ENCODE measurements around the gene RAD51B. TPM values are rescaled to one million over a fixed set of nuclear protein-coding genes. Genes with fewer than 3 reads are reported as not detected.

Gene RAD51B
- total and polyA plus RNA-seq, 2 donors (not counting 1 experiment from before 2014, with no cell fraction given) = 4.6 to 16.3 TPM

- no peak for TF ChIP-seq EZH2 (IDR thresholded peaks at IDR 0.05; ENCODE audit: low read length, missing control alignments)
- no peaks in the 10 kb centered on the region for H4K20me1 ChIP-seq (ENCODE audit: control insufficient read depth, extremely low read depth, insufficient read depth, low read length)
- H3K27ac ChIP-seq (ENCODE audit: insufficient read depth, low read length) = no peak overlapping the region
- H3K9me3 ChIP-seq (ENCODE audit: control insufficient read depth, insufficient read depth, low read depth, low read length) = no peaks in the 10 kb centered on the region
- H3K27me3 ChIP-seq (ENCODE audit: control insufficient read depth, insufficient read depth, low read length) = no peaks in the 10 kb centered on the region
- no peak overlapping the region for H3K9ac ChIP-seq (ENCODE audit: insufficient read depth, low read length)
- peaks cover 4% of the 10 kb centered on the region for H3K4me1 ChIP-seq (ENCODE audit: control insufficient read depth, extremely low read depth, insufficient read depth, low read length)
- H3K4me3 ChIP-seq (replicated peaks in 1 of 4; ENCODE audit: control extremely low read depth in 1 of 4, insufficient read depth in 1 of 4, low read depth in 3 of 4, low read length in 4 of 4) = no peak overlapping the region
- no peak overlapping the region for H3K4me2 ChIP-seq (ENCODE audit: extremely low read depth, insufficient read depth, low read length)
- H3K79me2 ChIP-seq (ENCODE audit: control insufficient read depth, insufficient read depth, low read length) = no peaks in the 10 kb centered on the region
- DNase-seq (ENCODE audit: low read depth in 2 of 2) = no peak
- no peak overlapping the region for H2AFZ ChIP-seq (ENCODE audit: low read length)
- no peaks in the 10 kb centered on the region for H3K36me3 ChIP-seq (ENCODE audit: control insufficient read depth, insufficient read depth, low read length)
These were observed 681.6 kb downstream of the RAD51B start for GRCh38 chr14:68501171-68501570.

DNA sequence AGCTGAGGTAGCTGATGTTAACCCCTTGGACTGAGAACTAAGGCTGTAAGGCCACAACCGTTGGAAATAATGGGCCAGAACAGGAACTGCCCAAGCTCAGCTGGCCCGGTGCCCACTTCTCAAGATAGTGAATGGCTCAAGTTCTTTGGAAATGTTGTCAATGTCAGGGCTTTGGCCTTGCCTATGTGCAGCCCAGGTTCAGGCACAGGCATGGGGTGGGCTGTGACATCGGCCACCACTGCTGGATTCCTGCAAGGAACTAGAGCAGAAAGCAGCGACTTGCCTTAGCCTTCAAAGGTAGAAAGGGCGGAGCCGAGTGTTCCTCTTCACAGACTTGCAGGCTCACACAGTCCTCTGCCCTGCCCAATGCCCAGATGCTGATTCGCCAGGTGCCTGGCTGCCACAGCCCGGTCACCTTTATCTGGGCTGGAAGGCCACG is 682.1 kb downstream of the RAD51B start:
- H3K27ac ChIP-seq (ENCODE audit: insufficient read depth, low read length) = no peak overlapping the region
- H2AFZ ChIP-seq (ENCODE audit: low read length) = no peak overlapping the region
- H3K4me3 ChIP-seq (replicated peaks in 1 of 4; ENCODE audit: control extremely low read depth in 1 of 4, insufficient read depth in 1 of 4, low read depth in 3 of 4, low read length in 4 of 4) = no peak overlapping the region
- TF ChIP-seq, protein P1, sequence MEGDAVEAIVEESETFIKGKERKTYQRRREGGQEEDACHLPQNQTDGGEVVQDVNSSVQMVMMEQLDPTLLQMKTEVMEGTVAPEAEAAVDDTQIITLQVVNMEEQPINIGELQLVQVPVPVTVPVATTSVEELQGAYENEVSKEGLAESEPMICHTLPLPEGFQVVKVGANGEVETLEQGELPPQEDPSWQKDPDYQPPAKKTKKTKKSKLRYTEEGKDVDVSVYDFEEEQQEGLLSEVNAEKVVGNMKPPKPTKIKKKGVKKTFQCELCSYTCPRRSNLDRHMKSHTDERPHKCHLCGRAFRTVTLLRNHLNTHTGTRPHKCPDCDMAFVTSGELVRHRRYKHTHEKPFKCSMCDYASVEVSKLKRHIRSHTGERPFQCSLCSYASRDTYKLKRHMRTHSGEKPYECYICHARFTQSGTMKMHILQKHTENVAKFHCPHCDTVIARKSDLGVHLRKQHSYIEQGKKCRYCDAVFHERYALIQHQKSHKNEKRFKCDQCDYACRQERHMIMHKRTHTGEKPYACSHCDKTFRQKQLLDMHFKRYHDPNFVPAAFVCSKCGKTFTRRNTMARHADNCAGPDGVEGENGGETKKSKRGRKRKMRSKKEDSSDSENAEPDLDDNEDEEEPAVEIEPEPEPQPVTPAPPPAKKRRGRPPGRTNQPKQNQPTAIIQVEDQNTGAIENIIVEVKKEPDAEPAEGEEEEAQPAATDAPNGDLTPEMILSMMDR (conservative IDR thresholded peaks at IDR 0.05 in 1 of 2, IDR thresholded peaks at IDR 0.05 in 1 of 2; ENCODE audit: low read depth in 1 of 2, low read length in 2 of 2) = no peak
- TF ChIP-seq EZH2 (IDR thresholded peaks at IDR 0.05; ENCODE audit: low read length, missing control alignments) = no peak
- H3K4me2 ChIP-seq (ENCODE audit: extremely low read depth, insufficient read depth, low read length) = no peak overlapping the region
- H3K4me1 ChIP-seq (ENCODE audit: control insufficient read depth, extremely low read depth, insufficient read depth, low read length) = peaks cover 8% of the 10 kb centered on the region
- H4K20me1 ChIP-seq (ENCODE audit: control insufficient read depth, extremely low read depth, insufficient read depth, low read length) = no peaks in the 10 kb centered on the region
- no peak overlapping the region for H3K9ac ChIP-seq (ENCODE audit: insufficient read depth, low read length)
- H3K36me3 ChIP-seq (ENCODE audit: control insufficient read depth, insufficient read depth, low read length) = no peaks in the 10 kb centered on the region
- H3K27me3 ChIP-seq (ENCODE audit: control insufficient read depth, insufficient read depth, low read length) = no peaks in the 10 kb centered on the region
- H3K79me2 ChIP-seq (ENCODE audit: control insufficient read depth, insufficient read depth, low read length) = no peaks in the 10 kb centered on the region
- H3K9me3 ChIP-seq (ENCODE audit: control insufficient read depth, insufficient read depth, low read depth, low read length) = no peaks in the 10 kb centered on the region
- DNase-seq (ENCODE audit: low read depth in 2 of 2) = no peak

GRCh38 chr14:68502230-68502629 is 682.7 kb downstream of the RAD51B start:
- H3K27me3 ChIP-seq (ENCODE audit: control insufficient read depth, insufficient read depth, low read length) = no peaks in the 10 kb centered on the region
- no peaks in the 10 kb centered on the region for H4K20me1 ChIP-seq (ENCODE audit: control insufficient read depth, extremely low read depth, insufficient read depth, low read length)
- H3K79me2 ChIP-seq (ENCODE audit: control insufficient read depth, insufficient read depth, low read length) = no peaks in the 10 kb centered on the region
- H3K27ac ChIP-seq (ENCODE audit: insufficient read depth, low read length) = no peak overlapping the region
- H3K4me3 ChIP-seq (replicated peaks in 1 of 4; ENCODE audit: control extremely low read depth in 1 of 4, insufficient read depth in 1 of 4, low read depth in 3 of 4, low read length in 4 of 4) = no peak overlapping the region
- no peaks in the 10 kb centered on the region for H3K9me3 ChIP-seq (ENCODE audit: control insufficient read depth, insufficient read depth, low read depth, low read length)
- no peak overlapping the region for H3K4me2 ChIP-seq (ENCODE audit: extremely low read depth, insufficient read depth, low read length)
- no peak for DNase-seq (ENCODE audit: low read depth in 2 of 2)
- no peak for TF ChIP-seq EZH2 (IDR thresholded peaks at IDR 0.05; ENCODE audit: low read length, missing control alignments)
- TF ChIP-seq, protein P1 (conservative IDR thresholded peaks at IDR 0.05 in 1 of 2, IDR thresholded peaks at IDR 0.05 in 1 of 2; ENCODE audit: low read depth in 1 of 2, low read length in 2 of 2) = no peak
- no peak overlapping the region for H2AFZ ChIP-seq (ENCODE audit: low read length)
- no peak overlapping the region for H3K9ac ChIP-seq (ENCODE audit: insufficient read depth, low read length)
- no peaks in the 10 kb centered on the region for H3K36me3 ChIP-seq (ENCODE audit: control insufficient read depth, insufficient read depth, low read length)
- peaks cover 8% of the 10 kb centered on the region for H3K4me1 ChIP-seq (ENCODE audit: control insufficient read depth, extremely low read depth, insufficient read depth, low read length)
